Fibroblast of the aortic adventitia (primary cell): ENCODE data around the gene PRRX1. TPM values are rescaled to one million over a fixed set of nuclear protein-coding genes. Genes with fewer than 3 reads are reported as not detected.

Experiments used
- DNase-seq: peaks from one replicate; pipeline ENCODE4 v3.0.0-alpha.2; 2010; ENCODE audit warnings: low read depth
- H3K4me3 ChIP-seq: 2 replicates; pipeline ENCODE4 v1.5.1; 2011; ENCODE audit warnings: low read depth, mild to moderate bottlenecking, control low read depth, low read length, moderate library complexity
- total RNA-seq: library from RNA; depleted of rRNA; stranded (reverse); fragments of >200 nt; gene quantifications from 2 replicates; pipeline ENCODE4 v1.2.3, GENCODE V29; 2012; ENCODE audit warnings: low replicate concordance
- TF ChIP-seq, protein P1 (sequence below): IDR thresholded peaks from 2 replicates; pipeline ENCODE4 v1.5.1; 2011; ENCODE audit warnings: mild to moderate bottlenecking, low read length, control low read depth, inconsistent platforms; ENCODE audit not compliant: insufficient read depth

The PRRX1 gene
- total RNA-seq, 1 donor: 679 TPM

DNA sequence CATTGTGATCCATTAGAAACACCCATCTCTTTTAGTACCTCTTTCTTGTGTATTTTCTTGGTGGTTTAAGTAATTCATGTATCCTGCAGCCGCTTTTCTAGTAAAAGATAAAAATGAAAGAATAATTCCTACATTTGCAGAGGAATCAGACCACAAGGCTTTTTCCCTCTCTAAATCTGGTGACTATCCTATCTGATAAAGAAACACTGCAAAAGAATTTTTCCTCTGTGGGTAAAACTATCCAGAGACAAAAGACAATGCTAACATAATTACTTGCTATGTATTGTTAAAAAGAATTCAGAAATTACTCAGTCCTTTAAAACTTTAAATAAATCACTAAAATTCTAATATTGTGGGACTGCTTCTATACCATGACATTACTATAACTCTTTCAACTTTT, 51.0 kb downstream of the PRRX1 start:
- TF ChIP-seq, protein P1, sequence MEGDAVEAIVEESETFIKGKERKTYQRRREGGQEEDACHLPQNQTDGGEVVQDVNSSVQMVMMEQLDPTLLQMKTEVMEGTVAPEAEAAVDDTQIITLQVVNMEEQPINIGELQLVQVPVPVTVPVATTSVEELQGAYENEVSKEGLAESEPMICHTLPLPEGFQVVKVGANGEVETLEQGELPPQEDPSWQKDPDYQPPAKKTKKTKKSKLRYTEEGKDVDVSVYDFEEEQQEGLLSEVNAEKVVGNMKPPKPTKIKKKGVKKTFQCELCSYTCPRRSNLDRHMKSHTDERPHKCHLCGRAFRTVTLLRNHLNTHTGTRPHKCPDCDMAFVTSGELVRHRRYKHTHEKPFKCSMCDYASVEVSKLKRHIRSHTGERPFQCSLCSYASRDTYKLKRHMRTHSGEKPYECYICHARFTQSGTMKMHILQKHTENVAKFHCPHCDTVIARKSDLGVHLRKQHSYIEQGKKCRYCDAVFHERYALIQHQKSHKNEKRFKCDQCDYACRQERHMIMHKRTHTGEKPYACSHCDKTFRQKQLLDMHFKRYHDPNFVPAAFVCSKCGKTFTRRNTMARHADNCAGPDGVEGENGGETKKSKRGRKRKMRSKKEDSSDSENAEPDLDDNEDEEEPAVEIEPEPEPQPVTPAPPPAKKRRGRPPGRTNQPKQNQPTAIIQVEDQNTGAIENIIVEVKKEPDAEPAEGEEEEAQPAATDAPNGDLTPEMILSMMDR: no peak
- no peak overlapping the region for H3K4me3 ChIP-seq
- DNase-seq: peak; percentile 70

- TF ChIP-seq, protein P1: no peak
- no peak for DNase-seq
- no peak overlapping the region for H3K4me3 ChIP-seq
These were observed 53.0 kb downstream of the PRRX1 start for GRCh38 chr1:170716835-170717429.

DNA sequence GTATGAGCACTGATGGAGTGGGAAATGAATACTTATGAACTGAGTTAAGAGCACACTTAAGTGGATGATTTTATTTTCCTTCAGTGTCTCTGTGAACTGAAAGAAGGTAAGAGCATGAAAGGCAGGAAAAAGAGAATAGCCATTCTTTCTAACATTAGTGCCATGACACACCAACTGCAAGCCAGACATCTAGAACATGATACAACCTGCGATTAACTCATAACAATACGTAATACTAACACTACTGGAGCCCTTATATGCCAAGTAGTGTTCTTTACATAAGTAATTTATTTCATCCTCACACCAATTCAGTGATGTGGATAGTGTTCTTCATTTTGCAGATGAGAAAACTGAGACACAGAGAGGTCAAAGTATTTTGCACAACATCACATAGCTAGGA, 56.7 kb downstream of the PRRX1 start:
- DNase-seq: no peak
- TF ChIP-seq, protein P1: no peak
- no peak overlapping the region for H3K4me3 ChIP-seq

GRCh38 chr1:170721621-170722020, 57.7 kb downstream of the PRRX1 start:
- TF ChIP-seq, protein P1: no peak
- no peak overlapping the region for H3K4me3 ChIP-seq
- DNase-seq: no peak

GRCh38 chr1:170723518-170723917, 59.6 kb downstream of the PRRX1 start:
- DNase-seq: no peak
- H3K4me3 ChIP-seq: no peak overlapping the region
- TF ChIP-seq, protein P1: no peak

- no peak for DNase-seq
- no peak overlapping the region for H3K4me3 ChIP-seq
- TF ChIP-seq, protein P1: no peak
These were observed 61.4 kb downstream of the PRRX1 start for GRCh38 chr1:170725326-170725725.

DNA sequence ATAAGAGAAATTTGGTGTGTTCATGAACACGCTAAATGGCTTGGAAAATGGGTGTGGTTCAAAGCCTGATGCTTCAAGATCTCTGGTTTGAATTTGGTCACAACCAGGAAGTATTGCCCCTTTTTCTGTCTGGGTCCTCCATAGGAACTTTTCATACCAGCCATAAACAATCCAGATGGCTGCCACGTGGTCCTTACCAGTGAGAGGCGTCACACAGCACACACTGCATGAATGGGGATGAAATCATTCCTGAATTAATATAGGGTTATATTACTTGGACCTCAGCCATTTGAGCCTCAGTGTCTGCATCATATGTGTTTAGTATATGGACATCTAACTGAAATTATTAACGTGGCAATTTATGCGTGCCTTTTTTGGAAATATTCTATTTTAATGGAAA, 64.0 kb downstream of the PRRX1 start:
- TF ChIP-seq, protein P1: no peak
- no peak overlapping the region for H3K4me3 ChIP-seq
- DNase-seq: no peak
